ENCODE results near the gene ANKS1A.

DNA sequence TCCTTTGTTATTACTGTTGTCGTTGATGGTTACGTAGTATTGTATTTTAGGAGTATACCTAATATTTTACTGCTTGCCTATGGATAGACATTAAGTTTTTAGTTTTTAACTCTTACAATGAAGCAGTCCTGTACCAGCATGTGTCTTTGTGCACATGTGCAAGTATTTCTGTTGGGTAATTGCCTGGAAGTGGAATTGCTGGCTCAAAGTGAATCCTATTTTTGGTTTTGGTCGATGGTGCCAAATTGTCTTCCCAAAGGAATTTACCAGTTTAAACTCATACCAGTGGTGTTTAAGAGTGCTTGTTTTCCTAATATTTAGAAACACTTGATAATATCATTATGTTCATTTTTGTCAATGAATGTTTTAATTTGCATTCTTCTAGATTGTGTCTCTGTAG lies 75.5 kb downstream of the ANKS1A start:
- TF ChIP-seq, protein P1, sequence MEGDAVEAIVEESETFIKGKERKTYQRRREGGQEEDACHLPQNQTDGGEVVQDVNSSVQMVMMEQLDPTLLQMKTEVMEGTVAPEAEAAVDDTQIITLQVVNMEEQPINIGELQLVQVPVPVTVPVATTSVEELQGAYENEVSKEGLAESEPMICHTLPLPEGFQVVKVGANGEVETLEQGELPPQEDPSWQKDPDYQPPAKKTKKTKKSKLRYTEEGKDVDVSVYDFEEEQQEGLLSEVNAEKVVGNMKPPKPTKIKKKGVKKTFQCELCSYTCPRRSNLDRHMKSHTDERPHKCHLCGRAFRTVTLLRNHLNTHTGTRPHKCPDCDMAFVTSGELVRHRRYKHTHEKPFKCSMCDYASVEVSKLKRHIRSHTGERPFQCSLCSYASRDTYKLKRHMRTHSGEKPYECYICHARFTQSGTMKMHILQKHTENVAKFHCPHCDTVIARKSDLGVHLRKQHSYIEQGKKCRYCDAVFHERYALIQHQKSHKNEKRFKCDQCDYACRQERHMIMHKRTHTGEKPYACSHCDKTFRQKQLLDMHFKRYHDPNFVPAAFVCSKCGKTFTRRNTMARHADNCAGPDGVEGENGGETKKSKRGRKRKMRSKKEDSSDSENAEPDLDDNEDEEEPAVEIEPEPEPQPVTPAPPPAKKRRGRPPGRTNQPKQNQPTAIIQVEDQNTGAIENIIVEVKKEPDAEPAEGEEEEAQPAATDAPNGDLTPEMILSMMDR (conservative IDR thresholded peaks at IDR 0.05; ENCODE audit: low read depth, low read length) = no peak
- TF ChIP-seq POLR2A (IDR thresholded peaks at IDR 0.05; ENCODE audit: low read depth, low read length) = no peak

Measured in IMR-90 (cell line).